A549 (cell line): Measurements from ENCODE around the gene RPS21.

Experiments used
- CBX2 ChIP-seq: fragments of 200-600 bp; sonication (generic); IDR thresholded peaks from 2 replicates; pipeline ENCODE4 v1.6.1; 2016; ENCODE audit warnings: low read depth, mild to moderate bottlenecking, borderline replicate concordance
- HMGXB4 ChIP-seq: fragments of 250-450 bp; sonication (Bioruptor Pico); IDR thresholded peaks from 2 replicates; pipeline ENCODE4 v1.5.0; 2021; ENCODE audit warnings: mild to moderate bottlenecking, moderate library complexity, borderline replicate concordance
- JUN ChIP-seq, 2 experiments: fragments of >200 bp; sonication (Bioruptor Twin); formaldehyde crosslinking; IDR thresholded peaks; 2 replicates in 1 of 2; 3 replicates in 1 of 2; pipeline ENCODE4 v1.6.1; 2016 to 2017
- PHF8 ChIP-seq: fragments of 200-600 bp; sonication (generic); IDR thresholded peaks from 2 replicates; pipeline ENCODE4 v1.6.1; 2016; ENCODE audit warnings: low read depth, mild to moderate bottlenecking, antibody characterized with exemption, moderate library complexity, borderline replicate concordance
- POLR2A ChIP-seq: IDR thresholded peaks from 2 replicates; pipeline ENCODE4 v1.6.1; 2012; ENCODE audit warnings: mild to moderate bottlenecking, low read length
- SMC3 ChIP-seq: fragments of >200 bp; sonication (Bioruptor Twin); formaldehyde crosslinking; IDR thresholded peaks from 3 replicates; pipeline ENCODE4 v1.6.1; 2018; ENCODE audit warnings: inconsistent platforms
- TF ChIP-seq, protein P1 (sequence below): fragments of >200 bp; sonication (Bioruptor Twin); formaldehyde crosslinking; IDR thresholded peaks from 3 replicates; pipeline ENCODE4 v1.5.1; 2016

- no peak for TF ChIP-seq CBX2
- TF ChIP-seq PHF8 = no peak
- no peak for TF ChIP-seq JUN (IDR thresholded peaks at IDR 0.05)
- no peak for TF ChIP-seq HMGXB4
- TF ChIP-seq POLR2A = no peak
- TF ChIP-seq, protein P1, sequence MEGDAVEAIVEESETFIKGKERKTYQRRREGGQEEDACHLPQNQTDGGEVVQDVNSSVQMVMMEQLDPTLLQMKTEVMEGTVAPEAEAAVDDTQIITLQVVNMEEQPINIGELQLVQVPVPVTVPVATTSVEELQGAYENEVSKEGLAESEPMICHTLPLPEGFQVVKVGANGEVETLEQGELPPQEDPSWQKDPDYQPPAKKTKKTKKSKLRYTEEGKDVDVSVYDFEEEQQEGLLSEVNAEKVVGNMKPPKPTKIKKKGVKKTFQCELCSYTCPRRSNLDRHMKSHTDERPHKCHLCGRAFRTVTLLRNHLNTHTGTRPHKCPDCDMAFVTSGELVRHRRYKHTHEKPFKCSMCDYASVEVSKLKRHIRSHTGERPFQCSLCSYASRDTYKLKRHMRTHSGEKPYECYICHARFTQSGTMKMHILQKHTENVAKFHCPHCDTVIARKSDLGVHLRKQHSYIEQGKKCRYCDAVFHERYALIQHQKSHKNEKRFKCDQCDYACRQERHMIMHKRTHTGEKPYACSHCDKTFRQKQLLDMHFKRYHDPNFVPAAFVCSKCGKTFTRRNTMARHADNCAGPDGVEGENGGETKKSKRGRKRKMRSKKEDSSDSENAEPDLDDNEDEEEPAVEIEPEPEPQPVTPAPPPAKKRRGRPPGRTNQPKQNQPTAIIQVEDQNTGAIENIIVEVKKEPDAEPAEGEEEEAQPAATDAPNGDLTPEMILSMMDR = no peak
- no peak for TF ChIP-seq SMC3
These were observed 1.2 kb downstream of the RPS21 start for GRCh38 chr20:62387933-62388635.
